ENCODE data around the gene FYB1.

DNA sequence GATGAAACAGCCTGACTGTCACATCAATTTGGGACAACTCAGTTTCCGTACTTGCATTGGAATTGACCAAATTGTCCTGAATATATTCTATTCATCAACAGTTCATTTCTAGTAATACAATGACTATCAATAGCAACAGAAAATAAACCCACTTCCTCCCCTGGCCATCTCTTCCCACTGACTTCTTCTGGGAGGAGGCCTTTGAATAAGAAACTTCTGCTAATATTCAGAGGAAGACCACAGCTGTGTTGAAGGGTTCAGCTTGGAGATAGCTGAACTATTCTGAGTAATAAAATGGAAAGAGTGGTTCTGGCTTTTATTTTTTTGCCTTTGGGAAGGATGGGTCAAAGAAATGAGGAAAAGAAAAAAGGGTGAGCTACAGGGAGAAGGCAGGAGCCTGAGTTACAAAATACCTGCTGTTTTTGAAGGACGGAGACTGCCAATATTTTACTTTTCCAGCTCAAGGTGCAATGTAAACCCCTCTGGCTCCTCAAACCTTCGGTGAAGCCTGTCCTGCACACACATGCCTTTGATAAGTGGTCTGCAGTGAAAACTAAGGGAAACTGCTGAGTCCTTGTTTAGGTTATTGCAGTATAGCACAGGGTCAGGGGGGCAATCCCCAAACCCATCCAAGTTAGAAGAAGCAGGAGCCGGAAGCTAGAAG is 29.9 kb downstream of the FYB1 start:
- TF ChIP-seq, protein P1, sequence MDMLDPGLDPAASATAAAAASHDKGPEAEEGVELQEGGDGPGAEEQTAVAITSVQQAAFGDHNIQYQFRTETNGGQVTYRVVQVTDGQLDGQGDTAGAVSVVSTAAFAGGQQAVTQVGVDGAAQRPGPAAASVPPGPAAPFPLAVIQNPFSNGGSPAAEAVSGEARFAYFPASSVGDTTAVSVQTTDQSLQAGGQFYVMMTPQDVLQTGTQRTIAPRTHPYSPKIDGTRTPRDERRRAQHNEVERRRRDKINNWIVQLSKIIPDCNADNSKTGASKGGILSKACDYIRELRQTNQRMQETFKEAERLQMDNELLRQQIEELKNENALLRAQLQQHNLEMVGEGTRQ (IDR thresholded peaks at IDR 0.05; ENCODE audit: low read length), result no peak
- TF ChIP-seq EZH2 (IDR thresholded peaks at IDR 0.05; ENCODE audit: low read depth, low read length, severe bottlenecking) (no peak), CBX5 (IDR thresholded peaks at IDR 0.05; ENCODE audit: low read depth, low read length) (no peak), EP300 (IDR thresholded peaks at IDR 0.05; ENCODE audit: borderline replicate concordance in 1 of 2, low read depth in 2 of 2, low read length in 2 of 2) (no peak)
- TF ChIP-seq, protein P2, sequence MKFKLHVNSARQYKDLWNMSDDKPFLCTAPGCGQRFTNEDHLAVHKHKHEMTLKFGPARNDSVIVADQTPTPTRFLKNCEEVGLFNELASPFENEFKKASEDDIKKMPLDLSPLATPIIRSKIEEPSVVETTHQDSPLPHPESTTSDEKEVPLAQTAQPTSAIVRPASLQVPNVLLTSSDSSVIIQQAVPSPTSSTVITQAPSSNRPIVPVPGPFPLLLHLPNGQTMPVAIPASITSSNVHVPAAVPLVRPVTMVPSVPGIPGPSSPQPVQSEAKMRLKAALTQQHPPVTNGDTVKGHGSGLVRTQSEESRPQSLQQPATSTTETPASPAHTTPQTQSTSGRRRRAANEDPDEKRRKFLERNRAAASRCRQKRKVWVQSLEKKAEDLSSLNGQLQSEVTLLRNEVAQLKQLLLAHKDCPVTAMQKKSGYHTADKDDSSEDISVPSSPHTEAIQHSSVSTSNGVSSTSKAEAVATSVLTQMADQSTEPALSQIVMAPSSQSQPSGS (IDR thresholded peaks at IDR 0.05; ENCODE audit: low read length), result no peak
- TF ChIP-seq, protein P3, sequence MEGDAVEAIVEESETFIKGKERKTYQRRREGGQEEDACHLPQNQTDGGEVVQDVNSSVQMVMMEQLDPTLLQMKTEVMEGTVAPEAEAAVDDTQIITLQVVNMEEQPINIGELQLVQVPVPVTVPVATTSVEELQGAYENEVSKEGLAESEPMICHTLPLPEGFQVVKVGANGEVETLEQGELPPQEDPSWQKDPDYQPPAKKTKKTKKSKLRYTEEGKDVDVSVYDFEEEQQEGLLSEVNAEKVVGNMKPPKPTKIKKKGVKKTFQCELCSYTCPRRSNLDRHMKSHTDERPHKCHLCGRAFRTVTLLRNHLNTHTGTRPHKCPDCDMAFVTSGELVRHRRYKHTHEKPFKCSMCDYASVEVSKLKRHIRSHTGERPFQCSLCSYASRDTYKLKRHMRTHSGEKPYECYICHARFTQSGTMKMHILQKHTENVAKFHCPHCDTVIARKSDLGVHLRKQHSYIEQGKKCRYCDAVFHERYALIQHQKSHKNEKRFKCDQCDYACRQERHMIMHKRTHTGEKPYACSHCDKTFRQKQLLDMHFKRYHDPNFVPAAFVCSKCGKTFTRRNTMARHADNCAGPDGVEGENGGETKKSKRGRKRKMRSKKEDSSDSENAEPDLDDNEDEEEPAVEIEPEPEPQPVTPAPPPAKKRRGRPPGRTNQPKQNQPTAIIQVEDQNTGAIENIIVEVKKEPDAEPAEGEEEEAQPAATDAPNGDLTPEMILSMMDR (IDR thresholded peaks at IDR 0.05; ENCODE audit: control extremely low read depth in 1 of 3, insufficient read depth in 1 of 3, low read depth in 1 of 3, low read length in 3 of 3), result no peak

Data from H1 (cell line).